C4-2B (cell line): ENCODE data around the gene CUX1.

Experiments used
- ZFX ChIP-seq: fragments of 450-650 bp; IDR thresholded peaks from 2 replicates; pipeline ENCODE4 v1.6.1; 2017
- TF ChIP-seq, protein P1 (sequence below): fragments of 450-650 bp; conservative IDR thresholded peaks from 2 replicates; pipeline ENCODE4 v1.5.1; 2017; ENCODE audit warnings: mild to moderate bottlenecking

DNA sequence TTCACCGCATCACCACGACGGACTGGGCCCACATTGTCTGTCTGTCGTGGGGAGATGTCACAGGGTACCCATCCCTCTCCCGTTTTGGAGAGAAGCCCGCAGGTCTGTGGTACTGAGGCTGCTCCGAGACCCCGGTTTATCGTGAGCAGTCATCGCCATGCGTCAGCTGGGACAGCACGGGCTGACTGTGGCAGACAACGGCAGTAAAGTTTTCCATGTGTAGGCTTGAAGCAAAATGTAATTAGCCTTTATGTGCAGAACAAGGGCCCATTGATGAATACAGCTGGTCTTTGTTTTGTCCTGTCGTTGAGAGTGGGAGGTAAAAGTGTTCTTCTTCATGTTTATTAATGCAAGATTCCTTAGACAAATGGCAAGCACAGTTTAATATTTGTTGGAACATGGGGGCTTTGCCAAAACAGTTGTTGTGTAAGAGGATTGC is 301.8 kb downstream of the CUX1 start:
- TF ChIP-seq, protein P1, sequence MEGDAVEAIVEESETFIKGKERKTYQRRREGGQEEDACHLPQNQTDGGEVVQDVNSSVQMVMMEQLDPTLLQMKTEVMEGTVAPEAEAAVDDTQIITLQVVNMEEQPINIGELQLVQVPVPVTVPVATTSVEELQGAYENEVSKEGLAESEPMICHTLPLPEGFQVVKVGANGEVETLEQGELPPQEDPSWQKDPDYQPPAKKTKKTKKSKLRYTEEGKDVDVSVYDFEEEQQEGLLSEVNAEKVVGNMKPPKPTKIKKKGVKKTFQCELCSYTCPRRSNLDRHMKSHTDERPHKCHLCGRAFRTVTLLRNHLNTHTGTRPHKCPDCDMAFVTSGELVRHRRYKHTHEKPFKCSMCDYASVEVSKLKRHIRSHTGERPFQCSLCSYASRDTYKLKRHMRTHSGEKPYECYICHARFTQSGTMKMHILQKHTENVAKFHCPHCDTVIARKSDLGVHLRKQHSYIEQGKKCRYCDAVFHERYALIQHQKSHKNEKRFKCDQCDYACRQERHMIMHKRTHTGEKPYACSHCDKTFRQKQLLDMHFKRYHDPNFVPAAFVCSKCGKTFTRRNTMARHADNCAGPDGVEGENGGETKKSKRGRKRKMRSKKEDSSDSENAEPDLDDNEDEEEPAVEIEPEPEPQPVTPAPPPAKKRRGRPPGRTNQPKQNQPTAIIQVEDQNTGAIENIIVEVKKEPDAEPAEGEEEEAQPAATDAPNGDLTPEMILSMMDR, result no peak
- TF ChIP-seq ZFX, result no peak
